Astrocyte (in vitro differentiated cells and primary cell): ENCODE data around the gene FAM210A. TPM values are rescaled to one million over a fixed set of nuclear protein-coding genes. Genes with fewer than 3 reads are reported as not detected.

Experiments used
- DNase-seq: peaks from one replicate; pipeline ENCODE4 v3.0.0-alpha.2; 2010; ENCODE audit warnings: low read depth
- FAIRE-seq: peaks from 2 replicates; lab custom pipeline; 2011; peaks lifted over from hg19 to GRCh38; lab: Jason Lieb, UNC
- H2AFZ ChIP-seq: 2 replicates; pipeline ENCODE4 v1.6.0; 2012; ENCODE audit warnings: low read depth, low read length, inconsistent platforms
- H3K27ac ChIP-seq: 2 replicates; pipeline ENCODE4 v1.5.1; 2011; ENCODE audit warnings: low read depth, low read length, inconsistent platforms
- H3K27me3 ChIP-seq: 2 replicates; pipeline ENCODE4 v1.6.0; 2011; ENCODE audit warnings: low read length, inconsistent platforms; ENCODE audit not compliant: insufficient read depth
- H3K36me3 ChIP-seq: 2 replicates; pipeline ENCODE4 v1.5.1; 2011; ENCODE audit warnings: low read length, inconsistent platforms; ENCODE audit not compliant: insufficient read depth
- H3K4me1 ChIP-seq: 2 replicates; pipeline ENCODE4 v1.5.1; 2011; ENCODE audit warnings: low read length, inconsistent platforms; ENCODE audit not compliant: insufficient read depth
- H3K4me2 ChIP-seq: 2 replicates; pipeline ENCODE4 v1.6.0; 2012; ENCODE audit warnings: low read length, inconsistent platforms
- H3K4me3 ChIP-seq: 2 replicates; pipeline ENCODE4 v1.5.1; 2011; ENCODE audit warnings: low read depth, mild to moderate bottlenecking, low read length, inconsistent platforms; ENCODE audit not compliant: insufficient read depth
- H3K79me2 ChIP-seq: 2 replicates; pipeline ENCODE4 v1.6.0; 2012; ENCODE audit warnings: mild to moderate bottlenecking, low read length, inconsistent platforms; ENCODE audit not compliant: insufficient read depth
- H3K9ac ChIP-seq: 2 replicates; pipeline ENCODE4 v1.6.0; 2012; ENCODE audit warnings: mild to moderate bottlenecking, low read length, inconsistent platforms
- H3K9me3 ChIP-seq: 2 replicates; pipeline ENCODE4 v1.5.1; 2012; ENCODE audit warnings: low read depth, mild to moderate bottlenecking, low read length, inconsistent platforms; ENCODE audit not compliant: insufficient read depth
- H4K20me1 ChIP-seq: 2 replicates; pipeline ENCODE4 v1.6.0; 2012; ENCODE audit warnings: low read length, inconsistent platforms; ENCODE audit not compliant: insufficient read depth
- H3K27ac Mint-ChIP-seq: one replicate; pipeline ENCODE4 v1.8.0; 2021; ENCODE audit warnings: mild to moderate bottlenecking, mixed read lengths; ENCODE audit not compliant: unreplicated experiment
- H3K27me3 Mint-ChIP-seq: one replicate; pipeline ENCODE4 v1.8.0; 2021; ENCODE audit warnings: low read depth, mixed read lengths; ENCODE audit not compliant: unreplicated experiment
- H3K36me3 Mint-ChIP-seq: one replicate; pipeline ENCODE4 v1.8.0; 2021; ENCODE audit warnings: low read depth, mixed read lengths; ENCODE audit not compliant: unreplicated experiment
- H3K4me1 Mint-ChIP-seq: one replicate; pipeline ENCODE4 v1.8.0; 2021; ENCODE audit warnings: low read depth, mixed read lengths; ENCODE audit not compliant: unreplicated experiment
- H3K4me3 Mint-ChIP-seq: one replicate; pipeline ENCODE4 v1.8.0; 2021; ENCODE audit warnings: mild to moderate bottlenecking, moderate library complexity, mixed read lengths; ENCODE audit not compliant: unreplicated experiment
- H3K9me3 Mint-ChIP-seq: one replicate; pipeline ENCODE4 v1.8.0; 2021; ENCODE audit warnings: mild to moderate bottlenecking, mixed read lengths; ENCODE audit not compliant: unreplicated experiment
- EZH2 ChIP-seq: IDR thresholded peaks from 2 replicates; pipeline ENCODE4 v1.6.1; 2012; ENCODE audit warnings: mild to moderate bottlenecking, low read length, inconsistent platforms; ENCODE audit not compliant: insufficient read depth
- total RNA-seq: library from RNA; stranded (reverse); gene quantifications from 2 replicates; pipeline ENCODE4 v1.2.1, GENCODE V29; 2021
- TF ChIP-seq, protein P1 (sequence below): IDR thresholded peaks from 2 replicates; pipeline ENCODE4 v1.5.1; 2011; ENCODE audit warnings: low read depth, mild to moderate bottlenecking, inconsistent platforms, low read length, moderate library complexity; ENCODE audit not compliant: insufficient read depth

The FAM210A gene
- total RNA-seq, 1 donor from 2014 or later, result 21.9 TPM

- Histone ChIP-seq H3K27ac (no peak overlapping the region), H2AFZ (no peak overlapping the region), H3K27me3 (no peaks in the 10 kb centered on the region), H3K79me2 (no peaks in the 10 kb centered on the region), H3K36me3 (no peaks in the 10 kb centered on the region), H4K20me1 (no peaks in the 10 kb centered on the region), H3K4me3 (no peak overlapping the region), H3K4me1 (no peaks in the 10 kb centered on the region), H3K4me2 (no peak overlapping the region), H3K9ac (no peak overlapping the region), H3K9me3 (no peaks in the 10 kb centered on the region)
- Mint-ChIP-seq H3K27ac (no peak overlapping the region), H3K4me3 (no peak overlapping the region), H3K9me3 (no peaks in the 10 kb centered on the region), H3K36me3 (peaks cover 10% of the 10 kb centered on the region), H3K27me3 (peaks cover 31% of the 10 kb centered on the region), H3K4me1 (peaks cover 12% of the 10 kb centered on the region)
- FAIRE-seq (no peak), DNase-seq (no peak)
- TF ChIP-seq, protein P1, sequence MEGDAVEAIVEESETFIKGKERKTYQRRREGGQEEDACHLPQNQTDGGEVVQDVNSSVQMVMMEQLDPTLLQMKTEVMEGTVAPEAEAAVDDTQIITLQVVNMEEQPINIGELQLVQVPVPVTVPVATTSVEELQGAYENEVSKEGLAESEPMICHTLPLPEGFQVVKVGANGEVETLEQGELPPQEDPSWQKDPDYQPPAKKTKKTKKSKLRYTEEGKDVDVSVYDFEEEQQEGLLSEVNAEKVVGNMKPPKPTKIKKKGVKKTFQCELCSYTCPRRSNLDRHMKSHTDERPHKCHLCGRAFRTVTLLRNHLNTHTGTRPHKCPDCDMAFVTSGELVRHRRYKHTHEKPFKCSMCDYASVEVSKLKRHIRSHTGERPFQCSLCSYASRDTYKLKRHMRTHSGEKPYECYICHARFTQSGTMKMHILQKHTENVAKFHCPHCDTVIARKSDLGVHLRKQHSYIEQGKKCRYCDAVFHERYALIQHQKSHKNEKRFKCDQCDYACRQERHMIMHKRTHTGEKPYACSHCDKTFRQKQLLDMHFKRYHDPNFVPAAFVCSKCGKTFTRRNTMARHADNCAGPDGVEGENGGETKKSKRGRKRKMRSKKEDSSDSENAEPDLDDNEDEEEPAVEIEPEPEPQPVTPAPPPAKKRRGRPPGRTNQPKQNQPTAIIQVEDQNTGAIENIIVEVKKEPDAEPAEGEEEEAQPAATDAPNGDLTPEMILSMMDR, result no peak
- TF ChIP-seq EZH2, result no peak
These were observed 104.9 kb downstream of the FAM210A start for GRCh38 chr18:13621446-13621849.

- H3K27ac Mint-ChIP-seq, result no peak overlapping the region
- no peak for DNase-seq
- Histone ChIP-seq H3K4me3 (no peak overlapping the region), H2AFZ (no peak overlapping the region), H3K4me2 (no peak overlapping the region), H4K20me1 (no peaks in the 10 kb centered on the region), H3K27ac (no peak overlapping the region), H3K4me1 (no peaks in the 10 kb centered on the region), H3K9me3 (no peaks in the 10 kb centered on the region), H3K79me2 (no peaks in the 10 kb centered on the region), H3K27me3 (no peaks in the 10 kb centered on the region), H3K9ac (no peak overlapping the region), H3K36me3 (no peaks in the 10 kb centered on the region)
- H3K9me3 Mint-ChIP-seq, result no peaks in the 10 kb centered on the region
- TF ChIP-seq, protein P1, result no peak
- TF ChIP-seq EZH2, result no peak
- FAIRE-seq, result no peak
- H3K27me3 Mint-ChIP-seq, result peaks cover 26% of the 10 kb centered on the region
- H3K4me3 Mint-ChIP-seq, result no peak overlapping the region
- H3K4me1 Mint-ChIP-seq, result peaks cover 17% of the 10 kb centered on the region
- H3K36me3 Mint-ChIP-seq, result peaks cover 10% of the 10 kb centered on the region
These were observed 105.4 kb downstream of the FAM210A start for GRCh38 chr18:13620818-13621445.

GRCh38 chr18:13620206-13620672, 106.1 kb downstream of the FAM210A start:
- no peaks in the 10 kb centered on the region for H3K4me1 ChIP-seq
- DNase-seq (no peak), FAIRE-seq (no peak)
- no peaks in the 10 kb centered on the region for H3K36me3 ChIP-seq
- no peaks in the 10 kb centered on the region for H4K20me1 ChIP-seq
- no peak overlapping the region for H2AFZ ChIP-seq
- no peaks in the 10 kb centered on the region for H3K27me3 ChIP-seq
- Mint-ChIP-seq H3K9me3 (no peaks in the 10 kb centered on the region), H3K4me1 (peaks cover 24% of the 10 kb centered on the region), H3K4me3 (no peak overlapping the region), H3K36me3 (peaks cover 10% of the 10 kb centered on the region), H3K27ac (peak overlapping the region; percentile 11), H3K27me3 (peaks cover 24% of the 10 kb centered on the region)
- H3K9ac ChIP-seq, result no peak overlapping the region
- no peaks in the 10 kb centered on the region for H3K79me2 ChIP-seq
- TF ChIP-seq, protein P1, result no peak
- no peak for TF ChIP-seq EZH2
- no peak overlapping the region for H3K4me2 ChIP-seq
- H3K4me3 ChIP-seq, result no peak overlapping the region
- no peak overlapping the region for H3K27ac ChIP-seq
- no peaks in the 10 kb centered on the region for H3K9me3 ChIP-seq
